Measurements from ENCODE around the gene ELANE. TPM values are rescaled to one million over a fixed set of nuclear protein-coding genes. Genes with fewer than 3 reads are reported as not detected.

The ELANE gene
- total and polyA plus RNA-seq, 7 donors: 0.39 to 0.95 (median 0.55) TPM; not detected in 2

DNA sequence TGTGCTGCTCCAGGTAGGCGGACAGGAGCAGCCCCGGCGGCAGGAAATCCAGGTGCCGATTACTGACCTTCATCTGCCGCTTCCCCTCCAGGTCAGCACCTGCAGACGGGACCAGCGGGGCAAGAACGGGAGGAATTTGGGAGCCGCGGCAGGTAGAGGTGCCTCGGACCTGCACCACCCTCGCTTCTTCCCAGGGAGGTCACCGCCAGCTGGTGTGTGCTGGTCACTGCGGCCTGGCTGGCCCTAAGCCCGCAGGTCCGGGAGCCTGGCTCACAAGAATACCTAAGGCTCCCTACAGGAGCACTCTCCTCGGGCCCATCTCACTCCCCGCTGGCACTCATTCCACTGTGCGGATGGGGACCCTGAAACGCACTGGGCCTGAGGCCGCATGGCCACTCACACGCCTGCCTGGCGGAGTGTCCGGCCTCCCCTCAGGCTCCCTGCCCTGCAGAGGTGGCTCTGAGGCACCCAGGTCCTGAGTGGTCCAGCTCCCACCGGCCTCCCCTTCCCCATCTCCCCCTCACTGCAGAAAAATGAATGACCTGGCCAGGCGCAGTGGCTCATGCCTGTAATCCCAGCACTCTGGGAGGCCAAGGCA, 45.4 kb downstream of the ELANE start:
- TF ChIP-seq CTCF (IDR thresholded peaks at IDR 0.05): no peak
- DNase-seq (peak; percentile 11 to 48), ATAC-seq (no peak)
- no peaks in the 10 kb centered on the region for H3K4me1 ChIP-seq
- H3K4me3 ChIP-seq: no peak overlapping the region
- 88 to 91% (median 90%) methylated on average over 25 to 26 of the region's 26 CpGs for WGBS, 3 donors
- intact Hi-C loops (cut with DNase I): no loop called here
- no peak overlapping the region for H3K27ac ChIP-seq
- H3K36me3 ChIP-seq (ENCODE audit: insufficient read depth in 1 of 2, low read depth in 1 of 2): peaks cover 0 to 24% of the 10 kb centered on the region in 2 donors
- H3K27me3 ChIP-seq (ENCODE audit: insufficient read depth in 3 of 3, low read length in 2 of 3): no peaks in the 10 kb centered on the region
- no peaks in the 10 kb centered on the region for H3K9me3 ChIP-seq

GRCh38 chr19:898663-899062, 46.6 kb downstream of the ELANE start:
- Histone ChIP-seq H3K36me3 (ENCODE audit: insufficient read depth in 1 of 2, low read depth in 1 of 2) (peaks cover 0 to 24% of the 10 kb centered on the region in 2 donors), H3K27ac (no peak overlapping the region), H3K27me3 (ENCODE audit: insufficient read depth in 3 of 3, low read length in 2 of 3) (no peaks in the 10 kb centered on the region), H3K9me3 (no peaks in the 10 kb centered on the region), H3K4me1 (no peaks in the 10 kb centered on the region), H3K4me3 (no peak overlapping the region)
- DNase-seq: peak in 1 of 2 donors; percentile 52
- no peak for ATAC-seq
- WGBS, 3 donors: 77 to 87% (median 78%) methylated on average over 20 of the region's 20 CpGs
- no peak for TF ChIP-seq CTCF (IDR thresholded peaks at IDR 0.05)
- intact Hi-C loops (cut with DNase I): no loop called here

GRCh38 chr19:899336-900042, 47.4 kb downstream of the ELANE start:
- WGBS, 3 donors: 89 to 92% (median 91%) methylated on average over 31 to 32 of the region's 32 CpGs
- Histone ChIP-seq H3K4me1 (no peaks in the 10 kb centered on the region), H3K27ac (no peak overlapping the region), H3K9me3 (no peaks in the 10 kb centered on the region), H3K4me3 (no peak overlapping the region), H3K36me3 (ENCODE audit: insufficient read depth in 1 of 2, low read depth in 1 of 2) (peaks cover 0 to 24% of the 10 kb centered on the region in 2 donors), H3K27me3 (ENCODE audit: insufficient read depth in 3 of 3, low read length in 2 of 3) (no peaks in the 10 kb centered on the region)
- intact Hi-C loops (cut with DNase I): no loop called here
- no peak for ATAC-seq
- DNase-seq: peak; percentile 13 to 44
- TF ChIP-seq CTCF (IDR thresholded peaks at IDR 0.05): no peak

DNA sequence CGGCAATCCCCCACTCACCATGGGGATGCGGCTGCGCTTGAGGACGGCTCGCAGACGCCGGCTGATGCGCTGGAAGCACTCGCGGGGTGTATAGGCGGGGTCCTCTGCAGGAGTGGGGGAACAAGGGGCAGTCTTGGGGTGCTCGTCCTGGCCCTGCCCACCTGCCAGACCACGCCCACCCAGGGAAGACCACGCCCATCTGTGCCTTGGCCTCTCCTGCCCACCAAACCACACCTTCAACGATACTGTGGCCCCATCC, 47.9 kb downstream of the ELANE start:
- ATAC-seq: peak in 1 of 4 donors; percentile 17
- intact Hi-C loops (cut with DNase I): no loop called here
- H3K27me3 ChIP-seq (ENCODE audit: insufficient read depth in 3 of 3, low read length in 2 of 3): no peaks in the 10 kb centered on the region
- H3K36me3 ChIP-seq (ENCODE audit: insufficient read depth in 1 of 2, low read depth in 1 of 2): peaks cover 0 to 24% of the 10 kb centered on the region in 2 donors
- no peaks in the 10 kb centered on the region for H3K9me3 ChIP-seq
- peak in 1 of 2 donors; percentile 44 for DNase-seq
- TF ChIP-seq CTCF (IDR thresholded peaks at IDR 0.05): no peak
- H3K4me3 ChIP-seq: no peak overlapping the region
- no peak overlapping the region for H3K27ac ChIP-seq
- H3K4me1 ChIP-seq: no peaks in the 10 kb centered on the region
- 92 to 94% (median 94%) methylated on average over 14 to 15 of the region's 15 CpGs for WGBS, 3 donors

Data from psoas muscle (tissue), 8 donors.